Peyer's patch (tissue), 4 donors: ENCODE results near the gene XRCC5. TPM values are rescaled to one million over a fixed set of nuclear protein-coding genes. Genes with fewer than 3 reads are reported as not detected.

Experiments
- DNase-seq, 3 donors: peaks; one replicate each; pipeline ENCODE4 v3.0.0-alpha.2; 2017 to 2019
- H3K27ac ChIP-seq, 4 donors: fragments of 200-600 bp; sonication (generic); one replicate each; pipeline ENCODE4 v1.5.1; 2016 to 2019
- H3K27me3 ChIP-seq, 2 donors: fragments of 200-600 bp; sonication (generic); one replicate each; pipeline ENCODE4 v1.5.1; 2019
- H3K36me3 ChIP-seq, 3 donors: fragments of 200-600 bp; sonication (generic); one replicate each; pipeline ENCODE4 v1.5.1; 2016 to 2019
- H3K4me1 ChIP-seq, 4 donors: fragments of 200-600 bp; sonication (generic); one replicate each; pipeline ENCODE4 v1.5.1; 2016 to 2019
- H3K4me3 ChIP-seq, 4 donors: fragments of 200-600 bp; sonication (generic); 1 replicate in 3 of 4; 2 replicates in 1 of 4; pipeline ENCODE4 v1.5.1; 2016 to 2019; ENCODE audit warnings: mild to moderate bottlenecking in 1 of 4
- H3K9me3 ChIP-seq, 4 donors: fragments of 200-600 bp; sonication (generic); one replicate each; pipeline ENCODE4 v1.5.1; 2016 to 2019; ENCODE audit warnings: mild to moderate bottlenecking in 1 of 4
- CTCF ChIP-seq, 6 experiments: fragments of 450-650 bp in 4 of 6; fragments of 200-600 bp in 2 of 6; sonication (generic) in 1 of 6; IDR thresholded peaks; one replicate each; pipeline ENCODE4 v1.5.1; 2017 to 2019; ENCODE audit warnings: antibody characterized with exemption in 6 of 6, mild to moderate bottlenecking in 3 of 6, moderate library complexity in 1 of 6
- POLR2A ChIP-seq, 2 donors: fragments of 450-650 bp; IDR thresholded peaks; one replicate each; pipeline ENCODE4 v1.5.1; 2017; ENCODE audit warnings: antibody characterized with exemption in 2 of 2, mild to moderate bottlenecking in 2 of 2, moderate library complexity in 2 of 2
- total RNA-seq, 4 donors: library from RNA; depleted of rRNA; stranded (reverse); fragments of >200 nt; gene quantifications; one replicate each; pipeline ENCODE4 v1.1.0, GENCODE V29; 2016

XRCC5 gene
- total RNA-seq, 4 donors from 2014 or later: 81.7 to 140 (median 111) TPM

DNA sequence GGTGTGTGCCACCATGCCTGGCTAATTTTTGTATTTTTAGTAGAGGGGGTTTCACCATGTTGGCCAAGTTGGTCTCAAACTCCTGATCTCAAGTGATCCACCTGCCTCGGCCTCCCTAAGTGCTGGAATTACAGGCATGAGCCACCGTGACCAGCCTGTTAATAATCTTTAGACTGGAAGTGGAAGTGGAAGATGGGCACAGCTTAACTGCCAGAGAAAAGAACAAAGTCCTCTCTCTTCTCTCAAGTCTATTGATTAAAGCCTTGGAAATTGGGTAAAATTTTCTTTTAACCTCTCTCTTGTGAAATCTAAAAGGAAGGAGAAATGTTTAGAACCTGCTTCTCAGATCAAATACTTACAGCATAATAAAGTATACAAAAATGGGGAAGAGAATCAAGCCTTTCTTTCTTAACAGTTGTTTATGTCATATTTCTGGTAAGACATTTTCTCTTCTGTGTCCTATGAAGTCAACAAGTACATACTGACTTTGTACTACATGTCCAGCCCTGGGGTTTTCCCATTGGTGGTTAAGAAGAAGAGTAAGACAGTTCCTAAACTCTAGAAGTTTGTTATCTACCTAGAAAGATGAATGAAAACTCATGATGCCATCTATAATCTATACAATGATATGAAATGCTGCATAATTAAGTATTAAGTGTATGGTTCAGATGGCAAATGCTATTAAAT is 22.8 kb upstream of the XRCC5 start:
- Histone ChIP-seq H3K4me1 (peaks cover 0 to 8% (median 0%) of the 10 kb centered on the region in 4 donors), H3K27ac (no peak overlapping the region), H3K4me3 (no peak overlapping the region), H3K27me3 (no peaks in the 10 kb centered on the region), H3K9me3 (no peaks in the 10 kb centered on the region), H3K36me3 (no peaks in the 10 kb centered on the region)
- no peak for DNase-seq
- TF ChIP-seq CTCF (IDR thresholded peaks at IDR 0.05): no peak
- no peak for TF ChIP-seq POLR2A (IDR thresholded peaks at IDR 0.05)

DNA sequence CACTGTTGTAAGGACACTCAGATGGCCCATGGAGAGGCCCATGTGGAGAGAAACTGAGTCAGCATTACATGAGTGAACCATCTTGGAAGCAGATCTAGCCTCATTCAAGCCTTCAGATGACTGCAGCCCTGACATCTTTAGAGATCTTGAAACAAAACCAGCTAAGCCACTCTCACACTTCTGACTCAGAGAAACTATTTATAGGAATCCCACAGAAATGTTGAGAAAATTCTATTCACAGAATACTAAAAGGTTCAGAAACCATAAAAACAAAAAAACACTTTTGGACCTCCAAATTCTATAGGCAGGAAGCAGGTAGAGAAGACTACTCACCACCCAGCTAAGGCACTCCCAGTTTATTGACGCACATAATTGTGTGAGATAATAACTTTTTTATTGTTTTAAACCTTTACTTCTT is 18.8 kb upstream of the XRCC5 start:
- no peaks in the 10 kb centered on the region for H3K36me3 ChIP-seq
- H3K27ac ChIP-seq: no peak overlapping the region
- no peak for DNase-seq
- H3K4me1 ChIP-seq: no peaks in the 10 kb centered on the region
- H3K9me3 ChIP-seq: no peaks in the 10 kb centered on the region
- no peaks in the 10 kb centered on the region for H3K27me3 ChIP-seq
- TF ChIP-seq CTCF (IDR thresholded peaks at IDR 0.05) (no peak), POLR2A (IDR thresholded peaks at IDR 0.05) (no peak)
- no peak overlapping the region for H3K4me3 ChIP-seq

GRCh38 chr2:216092646-216093045 is 16.5 kb upstream of the XRCC5 start:
- no peak for DNase-seq
- TF ChIP-seq POLR2A (IDR thresholded peaks at IDR 0.05): no peak
- TF ChIP-seq CTCF (IDR thresholded peaks at IDR 0.05): no peak
- no peaks in the 10 kb centered on the region for H3K27me3 ChIP-seq
- no peaks in the 10 kb centered on the region for H3K9me3 ChIP-seq
- no peak overlapping the region for H3K4me3 ChIP-seq
- no peaks in the 10 kb centered on the region for H3K4me1 ChIP-seq
- no peaks in the 10 kb centered on the region for H3K36me3 ChIP-seq
- H3K27ac ChIP-seq: no peak overlapping the region

GRCh38 chr2:216094701-216095100 is 14.4 kb upstream of the XRCC5 start:
- no peak for TF ChIP-seq POLR2A (IDR thresholded peaks at IDR 0.05)
- TF ChIP-seq CTCF (IDR thresholded peaks at IDR 0.05): no peak
- Histone ChIP-seq H3K27me3 (no peaks in the 10 kb centered on the region), H3K36me3 (no peaks in the 10 kb centered on the region), H3K9me3 (no peaks in the 10 kb centered on the region), H3K4me3 (no peak overlapping the region), H3K27ac (no peak overlapping the region), H3K4me1 (no peaks in the 10 kb centered on the region)
- DNase-seq: no peak

- TF ChIP-seq CTCF (IDR thresholded peaks at IDR 0.05) (no peak), POLR2A (IDR thresholded peaks at IDR 0.05) (no peak)
- Histone ChIP-seq H3K4me1 (no peaks in the 10 kb centered on the region), H3K36me3 (no peaks in the 10 kb centered on the region), H3K27ac (no peak overlapping the region), H3K9me3 (no peaks in the 10 kb centered on the region), H3K27me3 (no peaks in the 10 kb centered on the region), H3K4me3 (no peak overlapping the region)
- DNase-seq: no peak
These were observed 10.5 kb upstream of the XRCC5 start for GRCh38 chr2:216098421-216099334.
